Esophagus squamous epithelium (tissue), 5 donors: ENCODE data around the gene CNGA2. TPM values are rescaled to one million over a fixed set of nuclear protein-coding genes. Genes with fewer than 3 reads are reported as not detected.

Experiments
- DNase-seq: peaks from one replicate; lab custom pipeline; 2025; lab: John Stamatoyannopoulos, UW
- H3K27ac ChIP-seq, 4 donors: fragments of 200-600 bp; sonication (generic); one replicate each; pipeline ENCODE4 v1.5.1; 2016 to 2019; ENCODE audit warnings: mild to moderate bottlenecking in 1 of 4
- H3K27me3 ChIP-seq, 4 donors: fragments of 200-600 bp; sonication (generic); 1 replicate in 3 of 4; 2 replicates in 1 of 4; pipeline versions ENCODE4 v1.5.1 to v1.6.0; 2017 to 2021; ENCODE audit warnings: antibody characterized with exemption in 1 of 4
- H3K36me3 ChIP-seq, 3 donors: fragments of 200-600 bp; sonication (generic); one replicate each; pipeline ENCODE4 v1.5.1; 2016 to 2019
- H3K4me1 ChIP-seq, 3 donors: fragments of 200-600 bp; sonication (generic); one replicate each; pipeline ENCODE4 v1.5.1; 2017 to 2019
- H3K4me3 ChIP-seq, 4 donors: fragments of 200-600 bp; sonication (generic); 1 replicate in 3 of 4; 2 replicates in 1 of 4; pipeline ENCODE4 v1.5.1; 2016 to 2019; ENCODE audit warnings: mild to moderate bottlenecking in 2 of 4, moderate library complexity in 1 of 4
- H3K9me3 ChIP-seq, 3 donors: fragments of 200-600 bp; sonication (generic); one replicate each; pipeline ENCODE4 v1.5.1; 2016 to 2019
- CTCF ChIP-seq, 6 experiments: fragments of 450-650 bp in 4 of 6; fragments of 200-600 bp in 2 of 6; sonication (generic) in 2 of 6; IDR thresholded peaks; one replicate each; pipeline ENCODE4 v1.5.1; 2016 to 2019; ENCODE audit warnings: antibody characterized with exemption in 6 of 6, mild to moderate bottlenecking in 4 of 6, moderate library complexity in 4 of 6
- POLR2A ChIP-seq, 4 donors: fragments of 450-650 bp; IDR thresholded peaks; one replicate each; pipeline ENCODE4 v1.6.1; 2017; ENCODE audit warnings: antibody characterized with exemption in 4 of 4, mild to moderate bottlenecking in 4 of 4, moderate library complexity in 3 of 4
- WGBS, 2 donors: methylation state at CpG; one replicate each; pipeline ENCODE4 v1.1.5; 2018; 5-methylcytosine and 5-hydroxymethylcytosine counted together
- intact Hi-C: fragments of 100-400 bp; cut with DNase I; formaldehyde crosslinking; loops from one replicate; pipeline ENCODE4 v1.15.0; 2022
- total RNA-seq, 4 donors: library from RNA; depleted of rRNA; stranded (reverse); fragments of >200 nt; gene quantifications; one replicate each; pipeline ENCODE4 v1.1.0, GENCODE V29; 2016
- donor health status: DM: yes; HTN: yes; CAD: no.

Gene CNGA2
- total RNA-seq, 4 donors from 2014 or later, result not detected

DNA sequence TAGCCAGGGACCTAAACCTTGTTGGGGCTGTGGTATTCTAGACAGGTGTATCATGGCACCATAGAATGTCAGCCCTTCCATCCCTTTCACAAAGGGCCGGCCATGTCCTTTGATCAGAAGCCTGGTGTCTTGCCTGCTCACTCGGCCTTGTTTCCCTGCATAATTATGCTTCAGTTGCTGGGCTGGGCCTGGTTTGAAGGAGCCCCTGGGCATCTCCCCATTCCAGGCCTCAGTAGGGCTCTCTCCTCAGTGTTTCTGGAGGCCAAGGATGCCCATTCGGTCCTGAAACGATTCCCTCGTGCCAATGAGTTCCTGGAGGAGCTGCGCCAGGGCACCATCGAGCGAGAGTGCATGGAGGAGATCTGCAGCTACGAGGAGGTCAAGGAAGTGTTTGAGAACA is 34.8 kb upstream of the CNGA2 start:
- 76% methylated on average over 2 of the region's 9 CpGs; no CpG with 5 or more reads in 1 of the 2 donors for WGBS, 2 donors
- H3K36me3 ChIP-seq, result no peaks in the 10 kb centered on the region
- intact Hi-C loops, result no loop called here
- H3K4me1 ChIP-seq, result peaks cover 0 to 6% (median 4%) of the 10 kb centered on the region in 3 donors
- no peak overlapping the region for H3K4me3 ChIP-seq
- H3K27ac ChIP-seq, result no peak overlapping the region
- DNase-seq, result no peak
- peaks cover 0 to 15% (median 0%) of the 10 kb centered on the region in 4 donors for H3K27me3 ChIP-seq
- TF ChIP-seq POLR2A (IDR thresholded peaks at IDR 0.05), result no peak
- no peak for TF ChIP-seq CTCF (IDR thresholded peaks at IDR 0.05)
- H3K9me3 ChIP-seq, result no peaks in the 10 kb centered on the region

DNA sequence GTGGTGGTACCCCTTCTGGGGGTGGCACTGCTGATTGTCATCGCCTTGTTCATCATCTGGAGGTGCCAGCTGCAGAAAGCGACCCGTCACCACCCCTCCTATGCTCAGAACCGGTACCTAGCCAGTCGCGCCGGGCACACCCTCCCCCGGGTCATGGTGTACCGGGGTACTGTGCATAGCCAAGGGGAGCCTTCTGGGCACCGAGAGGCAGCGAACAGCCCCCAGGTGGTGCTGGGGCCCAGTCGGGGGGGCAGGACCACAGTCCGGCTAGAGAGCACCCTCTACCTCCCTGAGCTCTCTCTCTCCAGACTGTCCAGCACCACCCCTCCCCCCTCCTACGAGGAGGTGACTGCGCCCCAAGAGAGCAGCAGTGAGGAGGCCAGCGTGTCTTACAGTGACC is 34.0 kb upstream of the CNGA2 start:
- no peak overlapping the region for H3K27ac ChIP-seq
- no peaks in the 10 kb centered on the region for H3K36me3 ChIP-seq
- TF ChIP-seq CTCF (IDR thresholded peaks at IDR 0.05) (no peak), POLR2A (IDR thresholded peaks at IDR 0.05) (no peak)
- DNase-seq, result no peak
- 80% methylated on average over 1 of the region's 16 CpGs; no CpG with 5 or more reads in 1 of the 2 donors for WGBS, 2 donors
- no peaks in the 10 kb centered on the region for H3K9me3 ChIP-seq
- no peak overlapping the region for H3K4me3 ChIP-seq
- peaks cover 0 to 7% (median 0%) of the 10 kb centered on the region in 4 donors for H3K27me3 ChIP-seq
- H3K4me1 ChIP-seq, result no peaks in the 10 kb centered on the region
- intact Hi-C loops, result no loop called here

DNA sequence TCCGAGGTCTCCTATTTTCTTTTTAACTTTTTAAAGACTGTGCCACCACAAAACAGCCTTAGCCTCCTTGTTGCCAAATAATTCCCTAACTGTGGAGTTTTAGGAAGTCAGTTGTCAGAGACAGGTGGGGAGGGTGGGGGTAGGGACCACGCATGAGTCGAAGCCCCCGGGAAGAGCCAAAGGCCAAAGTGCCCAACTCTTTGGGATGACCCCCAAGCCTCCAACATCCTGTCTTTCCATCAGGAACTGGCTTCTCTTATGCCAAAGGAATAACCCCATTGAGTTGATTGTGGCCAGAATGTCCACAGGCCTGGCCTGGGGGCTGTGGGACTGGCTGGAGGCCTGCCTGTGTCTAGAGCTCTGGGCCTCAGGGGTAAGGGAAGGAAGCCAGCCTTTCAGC is 33.5 kb upstream of the CNGA2 start:
- no peak overlapping the region for H3K27ac ChIP-seq
- WGBS, 2 donors, result 100% methylated on average over 3 of the region's 4 CpGs; no CpG with 5 or more reads in 1 of the 2 donors
- TF ChIP-seq POLR2A (IDR thresholded peaks at IDR 0.05), result no peak
- TF ChIP-seq CTCF (IDR thresholded peaks at IDR 0.05), result no peak
- DNase-seq, result no peak
- intact Hi-C loops, result no loop called here
- no peaks in the 10 kb centered on the region for H3K9me3 ChIP-seq
- H3K27me3 ChIP-seq, result peaks cover 0 to 2% (median 0%) of the 10 kb centered on the region in 4 donors
- H3K4me1 ChIP-seq, result no peaks in the 10 kb centered on the region
- no peaks in the 10 kb centered on the region for H3K36me3 ChIP-seq
- H3K4me3 ChIP-seq, result no peak overlapping the region

GRCh38 chrX:151701531-151701930 is 33.0 kb upstream of the CNGA2 start:
- Histone ChIP-seq H3K9me3 (no peaks in the 10 kb centered on the region), H3K36me3 (no peaks in the 10 kb centered on the region), H3K27me3 (no peaks in the 10 kb centered on the region), H3K4me1 (no peaks in the 10 kb centered on the region), H3K27ac (no peak overlapping the region), H3K4me3 (no peak overlapping the region)
- WGBS, 2 donors, result 82 to 85% methylated on average over 7 of the region's 7 CpGs
- TF ChIP-seq CTCF (IDR thresholded peaks at IDR 0.05), result no peak
- no peak for TF ChIP-seq POLR2A (IDR thresholded peaks at IDR 0.05)
- intact Hi-C loops, result no loop called here
- DNase-seq, result no peak

DNA sequence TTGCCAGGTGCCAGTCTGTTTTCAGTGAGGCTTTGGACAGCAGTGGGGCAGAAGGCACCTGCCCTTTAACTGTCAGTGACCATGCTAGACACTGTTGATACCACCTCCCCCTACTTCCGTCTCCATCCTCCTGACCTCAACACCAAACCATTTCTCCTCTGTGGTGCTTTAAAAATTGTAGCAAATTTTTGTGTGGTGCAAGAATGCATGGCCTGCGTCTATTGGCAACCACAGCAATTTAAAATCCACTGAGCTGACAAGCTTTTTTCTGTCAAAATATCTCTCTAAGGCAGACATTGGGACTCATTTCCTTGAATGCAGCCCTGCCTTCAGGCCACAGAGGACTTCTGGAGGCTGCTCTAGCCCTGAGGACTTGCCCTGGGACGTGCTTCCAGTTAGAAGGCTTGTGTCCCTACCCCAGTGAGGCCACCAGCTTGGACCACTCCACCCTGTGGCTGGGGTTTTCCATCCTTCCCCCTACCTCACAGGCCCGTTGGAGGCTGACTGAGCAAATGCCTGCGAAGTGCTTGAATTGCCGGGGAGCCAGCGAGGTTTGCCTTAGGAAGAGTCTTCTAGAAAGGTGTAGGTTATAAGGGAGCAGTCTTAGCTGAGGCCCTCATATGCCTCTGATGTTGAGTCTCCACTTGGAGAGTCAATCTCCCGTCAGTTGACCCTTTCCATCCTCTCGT is 32.4 kb upstream of the CNGA2 start:
- H3K4me3 ChIP-seq, result no peak overlapping the region
- intact Hi-C loops, result no loop called here
- WGBS, 2 donors, result 82 to 83% methylated on average over 3 to 7 of the region's 9 CpGs
- H3K27me3 ChIP-seq, result no peaks in the 10 kb centered on the region
- H3K4me1 ChIP-seq, result no peaks in the 10 kb centered on the region
- H3K9me3 ChIP-seq, result no peaks in the 10 kb centered on the region
- DNase-seq, result no peak
- H3K36me3 ChIP-seq, result no peaks in the 10 kb centered on the region
- no peak overlapping the region for H3K27ac ChIP-seq
- TF ChIP-seq CTCF (IDR thresholded peaks at IDR 0.05), result no peak
- no peak for TF ChIP-seq POLR2A (IDR thresholded peaks at IDR 0.05)
